Spleen (tissue), 13 donors: Measurements from ENCODE around the gene SPDYE17. TPM values are rescaled to one million over a fixed set of nuclear protein-coding genes. Genes with fewer than 3 reads are reported as not detected.
"Not testable (repeated sequence)": the region's sequence is repeated elsewhere in the genome, so short reads cannot be mapped to it uniquely, and the experiment has no call there.

Experiments used
- DNase-seq: peaks from one replicate; pipeline ENCODE4 v3.0.0-alpha.2; 2020
- H3K27ac ChIP-seq, 8 donors: fragments of 200-600 bp; sonication (generic) in 7 of 8; 1 replicate in 4 of 8; 2 replicates in 4 of 8; pipeline versions ENCODE4 v1.5.0 to v1.8.0; 2016 to 2021; ENCODE audit warnings: inconsistent platforms in 4 of 8, mild to moderate bottlenecking in 4 of 8, moderate library complexity in 1 of 8
- H3K27me3 ChIP-seq, 7 donors: fragments of 200-600 bp; sonication (generic) in 6 of 7; replicated peaks in 1 of 7; 1 replicate in 4 of 7; 2 replicates in 3 of 7; pipeline versions ENCODE4 v1.5.0 to v1.8.0; 2016 to 2021; ENCODE audit warnings: inconsistent platforms in 3 of 7, mild to moderate bottlenecking in 1 of 7
- H3K36me3 ChIP-seq, 6 donors: fragments of 200-600 bp; sonication (generic) in 5 of 6; 1 replicate in 4 of 6; 2 replicates in 2 of 6; pipeline versions ENCODE4 v1.5.0 to v1.8.0; 2016 to 2021; ENCODE audit warnings: inconsistent platforms in 2 of 6
- H3K4me1 ChIP-seq, 6 donors: fragments of 200-600 bp; sonication (generic) in 5 of 6; 1 replicate in 3 of 6; 2 replicates in 3 of 6; pipeline versions ENCODE4 v1.5.0 to v1.8.0; 2016 to 2021; ENCODE audit warnings: inconsistent platforms in 3 of 6
- H3K4me3 ChIP-seq, 8 donors: fragments of 200-600 bp; sonication (generic) in 7 of 8; 1 replicate in 4 of 8; 2 replicates in 4 of 8; pipeline versions ENCODE4 v1.5.0 to v1.8.0; 2016 to 2021; ENCODE audit warnings: inconsistent platforms in 4 of 8, mild to moderate bottlenecking in 4 of 8, moderate library complexity in 2 of 8
- H3K9me3 ChIP-seq, 8 donors: fragments of 200-600 bp; sonication (generic) in 7 of 8; 1 replicate in 4 of 8; 2 replicates in 4 of 8; pipeline versions ENCODE4 v1.5.0 to v1.8.0; 2016 to 2021; ENCODE audit warnings: inconsistent platforms in 4 of 8
- WGBS, 5 donors: extraction: QIAGEN DNeasy Blood & Tissue Kit in 3 of 5; methylation state at CpG; one replicate each; pipeline versions ENCODE4 v1.1.5 to v1.1.7; 2013 to 2018; 5-methylcytosine and 5-hydroxymethylcytosine counted together
- intact Hi-C: fragments of 100-400 bp; cut with DNase I; formaldehyde crosslinking; loops from one replicate; pipeline ENCODE4 v1.15.0; 2023; ENCODE audit warnings: low total_unique reads
- long read RNA-seq, 2 donors: transcript quantifications; one replicate each; lab custom pipeline, GENCODE V29; 2026
- polyA plus RNA-seq, 3 donors: library from polyadenylated mRNA; stranded (reverse); fragments of 200-250 nt; gene quantifications; one replicate each; pipeline ENCODE4 v1.2.1, GENCODE V29; 2013
- total RNA-seq, 7 donors: library from RNA; depleted of rRNA in 3 of 7; stranded (reverse); fragments of >200 nt in 3 of 7; fragmentation: NEBNext Ultra II Directional in 4 of 7; extraction: Animal tissue kit (Norgen Biotek cat#: 25700) in 4 of 7; gene quantifications; one replicate each; pipeline versions ENCODE4 v1.1.0 to v1.2.1, GENCODE V29; 2016 to 2021
- donor health status: healthy with polysubstance abuse.
- donor health status: DM: no; HTN: no; CAD: no; lungs with moderate emphysema.
- donor health status: DM: no; HTN: no; CAD: no.
- donor health status: Bipolar disorder and iron deficiency.
- donor health status: healthy.
- donor health status: DM: no; HTN: no; CAD: no.
- donor health status: DM: yes; HTN: yes; CAD: no.

Gene SPDYE17, protein sequence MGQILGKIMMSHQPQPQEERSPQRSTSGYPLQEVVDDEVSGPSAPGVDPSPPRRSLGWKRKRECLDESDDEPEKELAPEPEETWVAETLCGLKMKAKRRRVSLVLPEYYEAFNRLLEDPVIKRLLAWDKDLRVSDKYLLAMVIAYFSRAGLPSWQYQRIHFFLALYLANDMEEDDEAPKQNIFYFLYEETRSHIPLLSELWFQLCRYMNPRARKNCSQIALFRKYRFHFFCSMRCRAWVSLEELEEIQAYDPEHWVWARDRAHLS
- total RNA-seq (not detected), polyA plus RNA-seq (not detected)
- long read RNA-seq, donor 1, result 0 reads
- long read RNA-seq, donor 2, result 0 reads

GRCh38 chr7:77032261-77032660 lies at the start of gene SPDYE17:
Gene SPDYE17 (minus strand): TSS chr7:77032361. CDS start chr7:77030570, 1,791 bp downstream.
- H3K27ac ChIP-seq, DNase-seq, H3K4me1 ChIP-seq, H3K9me3 ChIP-seq, intact Hi-C loops, H3K27me3 ChIP-seq, H3K36me3 ChIP-seq, H3K4me3 ChIP-seq: not testable (repeated sequence)
- WGBS, 5 donors, result 92 to 100% (median 96%) methylated on average over 2 to 7 of the region's 8 CpGs; no CpG with 5 or more reads in 1 of the 5 donors

GRCh38 chr7:77080236-77080635 lies 48.1 kb upstream of the SPDYE17 start:
- H3K27ac ChIP-seq, H3K9me3 ChIP-seq, H3K4me1 ChIP-seq, H3K4me3 ChIP-seq, intact Hi-C loops, H3K27me3 ChIP-seq, DNase-seq: not testable (repeated sequence)
- peaks cover 0 to 18% (median 0%) of the 10 kb centered on the region in 6 donors for H3K36me3 ChIP-seq
- 91 to 100% (median 99%) methylated on average over 1 to 2 of the region's 2 CpGs; no CpG with 5 or more reads in 1 of the 5 donors for WGBS, 5 donors

DNA sequence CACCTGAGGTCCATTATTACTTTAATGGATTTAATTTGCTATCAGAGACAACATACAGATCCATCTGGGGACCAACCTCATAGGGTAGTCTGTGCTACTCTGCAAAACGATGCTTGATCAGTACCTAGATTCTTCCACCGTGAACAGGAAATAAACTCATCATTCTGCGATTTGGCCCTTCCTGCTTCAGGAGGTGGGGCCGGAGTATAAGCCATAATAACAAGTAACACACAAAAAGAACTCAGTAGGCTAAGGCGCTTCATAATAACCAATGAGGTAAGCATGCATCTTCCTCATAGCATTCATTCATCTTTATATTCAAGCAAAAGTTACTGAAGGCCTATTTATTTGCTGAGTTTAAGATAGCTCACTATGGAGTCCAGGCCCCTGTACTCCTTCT lies 47.5 kb upstream of the SPDYE17 start:
- H3K36me3 ChIP-seq, result peaks cover 0 to 22% (median 0%) of the 10 kb centered on the region in 6 donors
- H3K4me3 ChIP-seq, H3K27ac ChIP-seq, H3K27me3 ChIP-seq, DNase-seq, intact Hi-C loops, H3K4me1 ChIP-seq, H3K9me3 ChIP-seq: not testable (repeated sequence)
- WGBS, 5 donors, result 50 to 62% (median 60%) methylated on average over 4 to 5 of the region's 5 CpGs

- DNase-seq, H3K4me1 ChIP-seq, H3K27me3 ChIP-seq, intact Hi-C loops, H3K9me3 ChIP-seq, H3K27ac ChIP-seq, H3K4me3 ChIP-seq: not testable (repeated sequence)
- peaks cover 0 to 27% (median 0%) of the 10 kb centered on the region in 6 donors for H3K36me3 ChIP-seq
Measured at GRCh38 chr7:77079112-77079511, 47.0 kb upstream of the SPDYE17 start.

- H3K9me3 ChIP-seq, H3K27ac ChIP-seq, DNase-seq, intact Hi-C loops, H3K27me3 ChIP-seq, H3K4me1 ChIP-seq, H3K4me3 ChIP-seq: not testable (repeated sequence)
- H3K36me3 ChIP-seq, result peaks cover 0 to 29% (median 0%) of the 10 kb centered on the region in 6 donors
- WGBS, 5 donors, result 94 to 98% (median 97%) methylated on average over 4 to 5 of the region's 5 CpGs; no CpG with 5 or more reads in 1 of the 5 donors
Measured at GRCh38 chr7:77077060-77077459, 44.9 kb upstream of the SPDYE17 start.

DNA sequence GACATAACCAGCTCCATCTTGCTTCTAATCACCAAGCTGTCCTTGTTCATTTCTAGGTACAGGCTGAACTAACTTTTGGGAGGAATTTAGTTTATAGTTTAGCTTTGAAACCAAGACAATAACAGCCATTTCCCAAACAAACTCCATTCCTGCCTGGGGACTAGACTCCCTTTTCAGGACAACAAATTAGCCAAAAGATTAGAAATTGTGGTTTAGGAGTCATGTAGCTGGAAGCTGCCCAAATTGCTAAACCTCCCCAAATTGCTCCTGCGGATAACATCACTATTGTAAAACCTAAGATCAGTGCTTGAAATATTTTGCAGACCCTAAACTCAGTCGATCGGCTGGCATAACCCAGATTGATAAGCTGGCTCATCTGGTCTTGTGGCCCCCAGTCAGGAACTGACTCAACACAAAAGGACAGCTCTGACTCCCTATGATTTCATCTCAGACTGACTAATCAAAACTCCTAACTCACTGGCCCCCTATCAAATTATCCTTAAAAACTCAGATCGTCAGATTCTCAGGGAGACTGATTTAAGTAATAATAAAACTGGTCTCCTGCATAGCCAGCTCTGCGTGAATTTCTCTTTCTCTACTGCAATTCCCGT lies 42.7 kb upstream of the SPDYE17 start:
- DNase-seq, H3K27me3 ChIP-seq, H3K9me3 ChIP-seq, intact Hi-C loops, H3K27ac ChIP-seq, H3K4me3 ChIP-seq, H3K4me1 ChIP-seq: not testable (repeated sequence)
- 95 to 100% (median 98%) methylated on average over 1 to 5 of the region's 6 CpGs; no CpG with 5 or more reads in 1 of the 5 donors for WGBS, 5 donors
- peaks cover 0 to 31% (median 0%) of the 10 kb centered on the region in 6 donors for H3K36me3 ChIP-seq

DNA sequence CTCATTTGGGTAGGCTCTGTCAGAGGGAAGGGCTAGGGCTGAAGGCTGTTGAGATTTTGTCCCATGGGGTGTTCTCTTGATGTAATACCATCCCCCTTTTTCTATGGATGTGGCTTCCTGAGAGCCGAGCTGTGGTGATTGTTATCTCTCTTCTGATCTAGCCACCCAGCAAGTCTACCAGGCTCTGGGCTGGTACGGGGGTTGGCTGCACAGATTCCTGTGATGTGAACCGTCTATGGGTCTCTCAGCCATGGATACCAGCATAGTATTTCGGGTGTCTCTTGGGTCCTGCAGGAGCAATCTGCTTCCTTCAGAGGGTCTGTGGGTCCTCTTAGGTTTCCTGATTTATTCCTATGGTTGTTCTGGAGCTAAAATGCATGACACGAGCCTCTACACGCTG lies 38.9 kb upstream of the SPDYE17 start:
- DNase-seq, H3K4me3 ChIP-seq: not testable (repeated sequence)

GRCh38 chr7:77065869-77066268 lies 33.7 kb upstream of the SPDYE17 start:
- 79 to 91% (median 88%) methylated on average over 7 of the region's 7 CpGs for WGBS, 5 donors
- intact Hi-C loops, H3K27ac ChIP-seq, H3K4me1 ChIP-seq, DNase-seq, H3K9me3 ChIP-seq, H3K27me3 ChIP-seq, H3K4me3 ChIP-seq: not testable (repeated sequence)
- H3K36me3 ChIP-seq, result peaks cover 0 to 10% (median 0%) of the 10 kb centered on the region in 6 donors

More for the DNA sequence above, 38.9 kb upstream of the SPDYE17 start:
- H3K27ac ChIP-seq, H3K4me1 ChIP-seq, intact Hi-C loops, H3K9me3 ChIP-seq, H3K27me3 ChIP-seq: not testable (repeated sequence)
- H3K36me3 ChIP-seq, result peaks cover 0 to 23% (median 0%) of the 10 kb centered on the region in 6 donors
- WGBS, 5 donors, result 84 to 97% (median 92%) methylated on average over 3 to 6 of the region's 6 CpGs

DNA sequence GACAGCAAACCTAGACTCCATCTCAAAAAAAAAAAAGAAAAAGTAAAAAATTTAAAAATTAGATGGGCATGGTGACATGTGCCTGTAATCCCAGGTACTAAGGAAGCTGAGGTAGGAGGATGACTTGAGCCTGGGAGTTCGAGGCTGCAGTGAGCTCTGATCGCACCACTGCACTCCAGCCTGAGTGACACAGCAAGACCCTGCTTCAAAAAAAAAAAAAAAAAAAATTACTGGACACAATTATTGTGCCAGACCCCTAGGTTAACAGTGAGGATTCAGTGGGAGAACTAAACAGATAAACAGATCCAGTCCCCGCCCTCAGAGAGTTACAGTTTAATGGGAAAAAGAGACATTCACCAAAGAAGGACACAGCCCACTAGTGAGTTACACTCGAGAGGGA lies 31.6 kb upstream of the SPDYE17 start:
- H3K4me3 ChIP-seq, DNase-seq, H3K4me1 ChIP-seq, H3K9me3 ChIP-seq, H3K27ac ChIP-seq, H3K27me3 ChIP-seq, intact Hi-C loops: not testable (repeated sequence)
- WGBS, 5 donors, result 80 to 99% (median 96%) methylated on average over 3 to 4 of the region's 4 CpGs
- peaks cover 0 to 19% (median 0%) of the 10 kb centered on the region in 6 donors for H3K36me3 ChIP-seq

GRCh38 chr7:77062557-77062956 lies 30.4 kb upstream of the SPDYE17 start, which contains the start of gene SPDYE18:
Gene SPDYE18 (minus strand): TSS chr7:77062558. CDS start chr7:77060512, 2,046 bp downstream.
- H3K4me3 ChIP-seq, DNase-seq, H3K27ac ChIP-seq, H3K4me1 ChIP-seq, H3K27me3 ChIP-seq, intact Hi-C loops, H3K9me3 ChIP-seq: not testable (repeated sequence)
- H3K36me3 ChIP-seq, result peaks cover 0 to 19% (median 0%) of the 10 kb centered on the region in 6 donors
- WGBS, 5 donors, result 85 to 100% (median 100%) methylated on average over 2 to 4 of the region's 4 CpGs

DNA sequence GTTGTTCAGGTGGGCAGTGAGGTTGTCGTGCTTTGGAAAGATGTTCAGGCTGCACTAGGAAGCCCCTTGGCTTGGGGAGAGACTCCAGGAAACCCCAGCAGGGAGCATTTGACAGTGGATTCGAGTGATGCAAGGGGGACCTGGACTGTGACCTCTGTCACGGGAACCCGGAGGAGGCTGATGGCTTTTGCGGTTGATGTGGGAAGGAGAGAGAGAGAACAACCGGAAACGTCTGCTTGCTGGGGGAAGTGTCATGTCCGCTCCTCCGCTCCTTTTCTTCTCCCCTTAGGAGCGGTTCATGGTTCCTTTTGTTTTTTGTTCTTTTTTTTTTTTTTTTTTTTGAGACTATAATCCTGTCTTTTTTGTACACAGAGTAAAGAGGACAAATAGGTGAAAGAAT lies 5.8 kb downstream of the SPDYE17 start:
- intact Hi-C loops, H3K4me3 ChIP-seq, DNase-seq, H3K36me3 ChIP-seq, H3K9me3 ChIP-seq, H3K27ac ChIP-seq, H3K4me1 ChIP-seq, H3K27me3 ChIP-seq: not testable (repeated sequence)
- WGBS, 5 donors, result 74 to 99% (median 94%) methylated on average over 5 to 8 of the region's 10 CpGs
